Measurements from ENCODE around the gene STH.

GRCh38 chr17:45995627-45996270 lies 3.3 kb upstream of the STH start:
- TF ChIP-seq, protein P1, sequence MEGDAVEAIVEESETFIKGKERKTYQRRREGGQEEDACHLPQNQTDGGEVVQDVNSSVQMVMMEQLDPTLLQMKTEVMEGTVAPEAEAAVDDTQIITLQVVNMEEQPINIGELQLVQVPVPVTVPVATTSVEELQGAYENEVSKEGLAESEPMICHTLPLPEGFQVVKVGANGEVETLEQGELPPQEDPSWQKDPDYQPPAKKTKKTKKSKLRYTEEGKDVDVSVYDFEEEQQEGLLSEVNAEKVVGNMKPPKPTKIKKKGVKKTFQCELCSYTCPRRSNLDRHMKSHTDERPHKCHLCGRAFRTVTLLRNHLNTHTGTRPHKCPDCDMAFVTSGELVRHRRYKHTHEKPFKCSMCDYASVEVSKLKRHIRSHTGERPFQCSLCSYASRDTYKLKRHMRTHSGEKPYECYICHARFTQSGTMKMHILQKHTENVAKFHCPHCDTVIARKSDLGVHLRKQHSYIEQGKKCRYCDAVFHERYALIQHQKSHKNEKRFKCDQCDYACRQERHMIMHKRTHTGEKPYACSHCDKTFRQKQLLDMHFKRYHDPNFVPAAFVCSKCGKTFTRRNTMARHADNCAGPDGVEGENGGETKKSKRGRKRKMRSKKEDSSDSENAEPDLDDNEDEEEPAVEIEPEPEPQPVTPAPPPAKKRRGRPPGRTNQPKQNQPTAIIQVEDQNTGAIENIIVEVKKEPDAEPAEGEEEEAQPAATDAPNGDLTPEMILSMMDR (IDR thresholded peaks at IDR 0.05; ENCODE audit: poor library complexity): no peak
- TF ChIP-seq EZH2 (IDR thresholded peaks at IDR 0.05; ENCODE audit: borderline replicate concordance): no peak

Measured in hepatocyte (in vitro differentiated cells).